Measurements from ENCODE around the gene TP53BP2.

The TP53BP2 gene

DNA sequence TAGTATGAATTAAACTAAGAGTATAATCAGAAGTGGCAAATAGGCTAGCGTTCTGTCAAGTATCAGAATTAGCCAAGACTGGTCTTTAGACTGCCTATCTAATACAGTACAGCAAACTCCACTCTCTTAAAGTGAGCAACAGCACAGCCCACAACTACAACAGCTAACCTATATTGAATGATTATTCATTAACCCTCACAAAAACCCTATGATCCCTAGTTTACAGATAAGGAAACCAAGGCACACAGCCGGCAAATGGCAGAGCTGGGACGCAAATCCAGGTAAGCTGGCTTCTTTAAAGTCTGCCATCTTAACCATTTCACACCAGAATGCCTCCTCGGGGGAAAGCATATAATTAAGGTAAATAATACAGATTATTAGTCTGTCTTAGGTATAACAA lies 52.0 kb downstream of the TP53BP2 start:
- Histone ChIP-seq H3K36me3 (ENCODE audit: low read depth) (no peaks in the 10 kb centered on the region; the same call in 1 of the 2 replicates), H3K27ac (ENCODE audit: poor library complexity, severe bottlenecking) (no peak overlapping the region)

DNA sequence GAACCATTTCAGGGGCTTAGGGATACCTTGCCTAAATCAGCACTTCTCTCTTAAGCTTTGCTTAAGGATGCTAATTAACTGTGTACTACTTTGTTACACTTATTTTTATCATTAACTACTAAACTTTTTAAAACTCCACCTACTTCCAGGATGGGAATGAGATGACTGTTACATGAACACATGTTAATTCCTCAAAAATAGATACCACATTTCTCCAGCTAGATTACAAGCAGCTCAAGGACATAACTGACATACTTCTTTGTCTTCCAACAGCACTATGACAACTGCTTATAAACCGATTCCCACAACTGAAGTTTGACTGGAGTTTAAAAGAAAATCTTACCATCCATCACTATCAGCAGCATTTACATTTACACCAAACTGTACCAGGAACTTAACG lies 53.7 kb downstream of the TP53BP2 start:
- H3K27ac ChIP-seq (ENCODE audit: poor library complexity, severe bottlenecking) = no peak overlapping the region
- DNase-seq (ENCODE audit: low spot score) (no peak), ATAC-seq (ENCODE audit: low read depth) (no peak)
- no peak overlapping the region for H3K4me3 ChIP-seq (ENCODE audit: severe bottlenecking)
- H3K9me3 ChIP-seq (ENCODE audit: severe bottlenecking) = no peaks in the 10 kb centered on the region
- H3K4me1 ChIP-seq (ENCODE audit: insufficient read depth, poor library complexity, severe bottlenecking) = no peaks in the 10 kb centered on the region
- TF ChIP-seq CTCF (IDR thresholded peaks at IDR 0.05; ENCODE audit: poor library complexity, severe bottlenecking) = no peak
- H3K27me3 ChIP-seq (ENCODE audit: insufficient read depth, poor library complexity, severe bottlenecking) = no peaks in the 10 kb centered on the region
- no peaks in the 10 kb centered on the region; the same call in 1 of the 2 replicates for H3K36me3 ChIP-seq (ENCODE audit: low read depth)

More for the DNA sequence above, 52.0 kb downstream of the TP53BP2 start:
- TF ChIP-seq CTCF (IDR thresholded peaks at IDR 0.05; ENCODE audit: poor library complexity, severe bottlenecking) = no peak
- H3K4me1 ChIP-seq (ENCODE audit: insufficient read depth, poor library complexity, severe bottlenecking) = no peaks in the 10 kb centered on the region
- DNase-seq (ENCODE audit: low spot score) = no peak
- no peaks in the 10 kb centered on the region for H3K27me3 ChIP-seq (ENCODE audit: insufficient read depth, poor library complexity, severe bottlenecking)
- H3K4me3 ChIP-seq (ENCODE audit: severe bottlenecking) = no peak overlapping the region
- H3K9me3 ChIP-seq (ENCODE audit: severe bottlenecking) = no peaks in the 10 kb centered on the region
- ATAC-seq (ENCODE audit: low read depth) = no peak

DNA sequence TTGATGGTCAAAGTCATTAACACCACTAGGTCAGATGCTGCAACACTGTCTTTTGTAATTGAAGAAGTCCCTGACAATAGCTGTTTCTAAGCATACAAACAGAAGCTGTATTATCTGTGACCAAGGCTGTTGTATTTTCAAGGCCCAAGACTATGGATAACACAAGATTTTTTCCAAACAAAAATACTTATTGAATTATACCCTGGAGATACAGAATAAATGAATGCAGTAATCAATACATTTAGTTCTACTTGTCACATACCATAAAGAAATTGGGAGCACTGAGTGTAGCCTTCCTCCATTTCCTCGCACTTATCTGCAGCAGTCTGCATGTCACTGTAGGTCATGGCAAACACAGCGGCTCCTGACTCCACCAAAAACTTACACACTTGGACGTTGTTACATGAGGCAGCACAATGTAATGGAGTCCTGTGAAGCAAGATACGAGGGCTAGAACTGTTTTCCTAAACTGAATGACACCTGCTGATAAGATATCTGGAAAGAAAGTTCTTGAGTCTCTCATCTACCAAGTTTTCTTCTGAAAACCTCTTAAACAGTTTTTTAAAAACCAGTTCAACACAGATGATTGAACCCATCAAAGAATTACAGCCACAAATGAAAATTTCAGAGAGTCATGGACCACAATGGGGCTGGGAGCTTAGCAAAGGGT lies 56.9 kb downstream of the TP53BP2 start:
- H3K4me1 ChIP-seq (ENCODE audit: insufficient read depth, poor library complexity, severe bottlenecking) = no peaks in the 10 kb centered on the region
- no peak overlapping the region for H3K4me3 ChIP-seq (ENCODE audit: severe bottlenecking)
- no peak overlapping the region for H3K27ac ChIP-seq (ENCODE audit: poor library complexity, severe bottlenecking)
- no peaks in the 10 kb centered on the region for H3K36me3 ChIP-seq (ENCODE audit: low read depth)
- H3K9me3 ChIP-seq (ENCODE audit: severe bottlenecking) = no peaks in the 10 kb centered on the region
- TF ChIP-seq CTCF (IDR thresholded peaks at IDR 0.05; ENCODE audit: poor library complexity, severe bottlenecking) = no peak
- ATAC-seq (ENCODE audit: low read depth) = no peak
- no peak for DNase-seq (ENCODE audit: low spot score)
- H3K27me3 ChIP-seq (ENCODE audit: insufficient read depth, poor library complexity, severe bottlenecking) = no peaks in the 10 kb centered on the region

DNA sequence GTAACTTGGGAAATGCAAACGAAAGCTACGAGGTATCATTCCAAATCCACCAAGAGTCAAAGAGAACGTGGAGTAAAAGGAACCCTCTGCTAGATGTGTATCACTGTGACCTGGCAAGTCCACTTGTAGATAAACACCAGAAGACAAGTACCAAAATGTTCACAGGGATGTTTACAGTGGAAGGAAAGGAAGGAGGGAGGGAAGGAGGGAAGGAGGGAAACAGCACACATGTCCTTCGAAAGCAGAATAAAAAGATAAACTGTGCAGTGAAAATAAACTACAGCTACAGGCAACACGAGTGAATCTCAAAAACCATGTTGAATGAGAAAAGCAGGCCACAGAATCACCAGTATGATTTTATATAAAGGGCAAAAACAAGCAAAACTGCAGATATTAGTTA lies 59.9 kb downstream of the TP53BP2 start:
- Histone ChIP-seq H3K36me3 (ENCODE audit: low read depth) (no peaks in the 10 kb centered on the region; the same call in 1 of the 2 replicates), H3K27me3 (ENCODE audit: insufficient read depth, poor library complexity, severe bottlenecking) (no peaks in the 10 kb centered on the region), H3K4me3 (ENCODE audit: severe bottlenecking) (no peak overlapping the region), H3K27ac (ENCODE audit: poor library complexity, severe bottlenecking) (no peak overlapping the region), H3K4me1 (ENCODE audit: insufficient read depth, poor library complexity, severe bottlenecking) (no peaks in the 10 kb centered on the region), H3K9me3 (ENCODE audit: severe bottlenecking) (no peaks in the 10 kb centered on the region)
- TF ChIP-seq CTCF (IDR thresholded peaks at IDR 0.05; ENCODE audit: poor library complexity, severe bottlenecking) = no peak
- no peak for ATAC-seq (ENCODE audit: low read depth)
- DNase-seq (ENCODE audit: low spot score) = no peak

GRCh38 chr1:223784541-223784940 lies 61.2 kb downstream of the TP53BP2 start:
- Histone ChIP-seq H3K4me3 (ENCODE audit: severe bottlenecking) (no peak overlapping the region), H3K27ac (ENCODE audit: poor library complexity, severe bottlenecking) (no peak overlapping the region), H3K4me1 (ENCODE audit: insufficient read depth, poor library complexity, severe bottlenecking) (no peaks in the 10 kb centered on the region), H3K27me3 (ENCODE audit: insufficient read depth, poor library complexity, severe bottlenecking) (no peaks in the 10 kb centered on the region), H3K9me3 (ENCODE audit: severe bottlenecking) (no peaks in the 10 kb centered on the region), H3K36me3 (ENCODE audit: low read depth) (peaks cover 6% of the 10 kb centered on the region; the same call in 1 of the 2 replicates)
- ATAC-seq (ENCODE audit: low read depth) (no peak), DNase-seq (ENCODE audit: low spot score) (no peak)
- TF ChIP-seq CTCF (IDR thresholded peaks at IDR 0.05; ENCODE audit: poor library complexity, severe bottlenecking) = no peak

Measured in RWPE2 (cell line).